Measurements from ENCODE around the gene WRAP73. TPM values are rescaled to one million over a fixed set of nuclear protein-coding genes. Genes with fewer than 3 reads are reported as not detected.

WRAP73 gene
- total RNA-seq, 1 donor from 2014 or later: 19.0 TPM

- DNase-seq (ENCODE audit: low spot score): no peak
Observed at GRCh38 chr1:3639397-3639911, 10.4 kb downstream of the WRAP73 start.

GRCh38 chr1:3638676-3639075, 11.2 kb downstream of the WRAP73 start:
- Mint-ChIP-seq H3K36me3 (ENCODE audit: low read depth, unreplicated experiment) (peaks cover 38% of the 10 kb centered on the region), H3K27me3 (ENCODE audit: unreplicated experiment) (peaks cover 3% of the 10 kb centered on the region), H3K4me1 (ENCODE audit: unreplicated experiment) (no peaks in the 10 kb centered on the region), H3K9me3 (ENCODE audit: unreplicated experiment) (no peaks in the 10 kb centered on the region), H3K4me3 (ENCODE audit: unreplicated experiment) (no peak overlapping the region), H3K27ac (ENCODE audit: unreplicated experiment) (no peak overlapping the region)
- no peak for DNase-seq (ENCODE audit: low spot score)
- no peak for TF ChIP-seq CTCF (IDR thresholded peaks at IDR 0.05; ENCODE audit: unreplicated experiment)

More at GRCh38 chr1:3639397-3639911, 10.4 kb downstream of the WRAP73 start:
- TF ChIP-seq CTCF (IDR thresholded peaks at IDR 0.05; ENCODE audit: unreplicated experiment): no peak
- Mint-ChIP-seq H3K4me1 (ENCODE audit: unreplicated experiment) (no peaks in the 10 kb centered on the region), H3K27ac (ENCODE audit: unreplicated experiment) (no peak overlapping the region), H3K27me3 (ENCODE audit: unreplicated experiment) (peaks cover 3% of the 10 kb centered on the region), H3K4me3 (ENCODE audit: unreplicated experiment) (no peak overlapping the region), H3K9me3 (ENCODE audit: unreplicated experiment) (no peaks in the 10 kb centered on the region), H3K36me3 (ENCODE audit: low read depth, unreplicated experiment) (peaks cover 36% of the 10 kb centered on the region)

DNA sequence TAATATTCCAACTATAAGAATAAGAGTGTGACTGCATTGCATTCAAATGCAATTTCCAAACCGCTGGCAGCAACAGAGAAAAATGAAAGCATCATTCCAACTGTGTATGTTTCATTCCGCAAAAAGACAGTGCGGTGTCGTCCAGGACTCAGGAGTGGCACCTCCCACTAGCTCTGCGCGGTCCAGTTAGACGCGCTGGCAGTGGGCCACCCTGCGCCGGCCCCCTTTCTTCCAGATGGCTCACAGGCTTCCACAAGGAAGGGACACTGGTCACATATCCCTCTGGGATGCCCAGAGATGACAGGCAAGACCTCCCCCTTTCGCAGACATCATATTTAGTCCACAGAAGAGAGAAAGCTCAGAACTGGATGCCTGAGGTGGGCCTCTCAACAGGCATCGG, 11.9 kb downstream of the WRAP73 start:
- H3K27me3 Mint-ChIP-seq (ENCODE audit: unreplicated experiment): peaks cover 3% of the 10 kb centered on the region
- peaks cover 39% of the 10 kb centered on the region for H3K36me3 Mint-ChIP-seq (ENCODE audit: low read depth, unreplicated experiment)
- H3K27ac Mint-ChIP-seq (ENCODE audit: unreplicated experiment): no peak overlapping the region
- H3K4me3 Mint-ChIP-seq (ENCODE audit: unreplicated experiment): no peak overlapping the region
- H3K4me1 Mint-ChIP-seq (ENCODE audit: unreplicated experiment): no peaks in the 10 kb centered on the region
- H3K9me3 Mint-ChIP-seq (ENCODE audit: unreplicated experiment): no peaks in the 10 kb centered on the region
- no peak for DNase-seq (ENCODE audit: low spot score)
- no peak for TF ChIP-seq CTCF (IDR thresholded peaks at IDR 0.05; ENCODE audit: unreplicated experiment)

DNA sequence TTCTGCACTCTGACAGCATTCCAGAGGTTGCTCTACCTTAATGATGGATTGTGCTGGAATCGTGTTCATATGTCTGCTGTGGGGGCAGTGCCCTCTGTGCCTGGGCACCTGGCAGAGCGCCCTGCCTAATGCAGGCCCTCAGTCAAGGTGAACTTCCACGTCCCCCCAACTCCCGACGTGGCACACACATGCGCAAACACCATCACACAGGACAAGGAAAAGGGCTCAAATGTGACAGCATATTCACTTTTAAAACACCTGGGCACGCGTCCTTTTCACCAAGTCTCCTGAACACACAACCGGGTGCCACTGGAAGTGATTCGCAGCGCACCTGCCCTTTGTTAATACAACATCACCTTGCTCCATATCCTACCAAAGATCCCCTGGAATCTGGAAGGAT, 13.4 kb downstream of the WRAP73 start:
- Mint-ChIP-seq H3K9me3 (ENCODE audit: unreplicated experiment) (no peaks in the 10 kb centered on the region), H3K4me1 (ENCODE audit: unreplicated experiment) (no peaks in the 10 kb centered on the region), H3K27me3 (ENCODE audit: unreplicated experiment) (peaks cover 3% of the 10 kb centered on the region), H3K27ac (ENCODE audit: unreplicated experiment) (no peak overlapping the region), H3K4me3 (ENCODE audit: unreplicated experiment) (no peak overlapping the region), H3K36me3 (ENCODE audit: low read depth, unreplicated experiment) (peaks cover 35% of the 10 kb centered on the region)
- no peak for DNase-seq (ENCODE audit: low spot score)
- TF ChIP-seq CTCF (IDR thresholded peaks at IDR 0.05; ENCODE audit: unreplicated experiment): no peak

DNA sequence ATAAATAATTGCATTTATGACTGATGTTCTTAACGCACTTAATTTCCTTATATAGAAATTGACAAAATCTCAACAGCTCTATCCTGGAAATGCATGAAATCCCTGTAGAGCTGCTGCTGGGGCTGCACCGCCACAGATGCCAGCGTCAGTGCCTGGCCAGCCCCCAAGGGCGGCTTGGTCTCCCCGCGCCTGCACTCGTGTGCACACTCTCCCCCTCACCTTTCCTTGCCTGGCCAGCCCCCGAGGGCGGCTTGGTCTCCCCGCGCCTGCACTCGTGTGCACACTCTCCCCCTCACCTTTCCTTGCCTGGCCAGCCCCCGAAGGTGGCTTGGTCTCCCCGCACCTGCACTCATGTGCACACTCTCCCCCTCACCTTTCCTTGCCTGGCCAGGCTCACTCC, 13.8 kb downstream of the WRAP73 start:
- H3K27ac Mint-ChIP-seq (ENCODE audit: unreplicated experiment): no peak overlapping the region
- no peak for TF ChIP-seq CTCF (IDR thresholded peaks at IDR 0.05; ENCODE audit: unreplicated experiment)
- H3K9me3 Mint-ChIP-seq (ENCODE audit: unreplicated experiment): no peaks in the 10 kb centered on the region
- no peak for DNase-seq (ENCODE audit: low spot score)
- peaks cover 3% of the 10 kb centered on the region for H3K27me3 Mint-ChIP-seq (ENCODE audit: unreplicated experiment)
- peaks cover 35% of the 10 kb centered on the region for H3K36me3 Mint-ChIP-seq (ENCODE audit: low read depth, unreplicated experiment)
- H3K4me1 Mint-ChIP-seq (ENCODE audit: unreplicated experiment): no peaks in the 10 kb centered on the region
- no peak overlapping the region for H3K4me3 Mint-ChIP-seq (ENCODE audit: unreplicated experiment)

All from endothelial cell (in vitro differentiated cells).